Hepatic stellate cell (primary cell): ENCODE measurements around the gene CD248.
"Not testable (repeated sequence)": the region's sequence is repeated elsewhere in the genome, so short reads cannot be mapped to it uniquely, and the experiment has no call there.

Experiments used
- DNase-seq: peaks from one replicate; pipeline ENCODE4 v3.0.0; 2011; ENCODE audit warnings: low spot score

The CD248 gene

DNA sequence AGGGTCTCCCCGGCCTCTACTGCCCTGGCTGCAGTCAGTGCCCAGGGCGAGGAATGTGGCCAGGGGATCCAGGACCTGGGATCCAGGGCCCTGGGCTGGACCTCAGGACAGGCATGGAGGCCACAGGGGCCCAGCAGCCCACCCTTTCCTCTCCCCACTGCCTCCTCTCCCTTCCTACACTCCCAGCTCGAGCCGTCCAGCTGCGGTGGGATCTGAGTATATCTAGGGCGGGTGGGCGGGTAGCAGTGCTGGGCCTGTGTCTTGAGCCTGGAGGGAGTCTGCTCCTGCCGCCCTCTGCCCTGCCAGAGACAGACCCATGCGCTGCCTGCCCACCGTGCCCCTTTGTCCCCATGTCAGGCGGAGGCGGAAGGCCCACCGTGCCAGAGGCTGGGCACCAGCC is 40.2 kb downstream of the CD248 start:
- DNase-seq = not testable (repeated sequence)

DNA sequence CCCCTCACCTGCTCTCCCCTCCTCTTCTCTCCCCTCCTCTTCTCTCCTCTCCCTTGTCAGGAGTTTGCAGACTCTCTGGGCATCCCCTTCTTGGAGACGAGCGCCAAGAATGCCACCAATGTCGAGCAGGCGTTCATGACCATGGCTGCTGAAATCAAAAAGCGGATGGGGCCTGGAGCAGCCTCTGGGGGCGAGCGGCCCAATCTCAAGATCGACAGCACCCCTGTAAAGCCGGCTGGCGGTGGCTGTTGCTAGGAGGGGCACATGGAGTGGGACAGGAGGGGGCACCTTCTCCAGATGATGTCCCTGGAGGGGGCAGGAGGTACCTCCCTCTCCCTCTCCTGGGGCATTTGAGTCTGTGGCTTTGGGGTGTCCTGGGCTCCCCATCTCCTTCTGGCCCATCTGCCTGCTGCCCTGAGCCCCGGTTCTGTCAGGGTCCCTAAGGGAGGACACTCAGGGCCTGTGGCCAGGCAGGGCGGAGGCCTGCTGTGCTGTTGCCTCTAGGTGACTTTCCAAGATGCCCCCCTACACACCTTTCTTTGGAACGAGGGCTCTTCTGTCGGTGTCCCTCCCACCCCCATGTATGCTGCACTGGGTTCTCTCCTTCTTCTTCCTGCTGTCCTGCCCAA is 40.7 kb downstream of the CD248 start:
- DNase-seq = no peak

DNA sequence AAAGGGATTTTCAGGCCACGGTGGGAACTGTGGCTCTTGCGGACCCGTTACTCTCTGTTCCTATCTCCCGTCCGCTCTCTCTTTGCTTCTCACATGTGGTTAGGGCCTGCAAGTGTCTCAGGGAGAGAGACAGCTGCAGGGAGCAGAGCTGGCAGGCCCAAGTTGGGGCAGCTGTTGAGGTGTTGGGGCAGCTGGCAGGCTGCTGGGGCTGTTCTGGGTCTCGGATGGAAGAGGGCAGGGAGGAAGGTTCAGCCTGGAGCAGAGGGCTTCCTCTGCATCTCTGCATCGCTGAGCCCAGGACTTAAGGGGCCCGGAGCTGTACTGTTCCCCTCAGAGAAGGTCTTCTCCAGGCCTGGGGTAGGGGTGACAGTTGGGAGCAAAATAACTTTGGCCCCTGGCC is 41.4 kb downstream of the CD248 start:
- no peak for DNase-seq

DNA sequence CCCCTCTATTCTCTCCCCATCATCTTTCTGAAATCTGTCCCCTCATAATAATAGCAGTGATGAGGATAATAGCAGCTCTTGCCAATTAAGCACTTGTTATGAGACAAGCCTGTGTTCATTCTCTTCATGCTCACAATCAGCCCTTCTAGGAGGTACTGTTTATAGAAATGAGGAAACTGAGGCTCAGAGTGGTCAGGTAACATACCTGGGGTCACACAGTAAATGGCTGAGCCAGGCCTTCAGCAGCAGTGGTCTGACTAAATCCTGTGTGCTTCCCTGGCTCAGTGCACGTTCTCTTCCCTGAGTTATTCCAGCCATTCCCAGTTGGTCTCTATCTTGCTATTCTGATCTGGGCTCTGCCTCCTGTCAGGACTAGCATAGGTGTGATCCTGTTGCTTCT is 42.6 kb downstream of the CD248 start:
- no peak for DNase-seq

DNA sequence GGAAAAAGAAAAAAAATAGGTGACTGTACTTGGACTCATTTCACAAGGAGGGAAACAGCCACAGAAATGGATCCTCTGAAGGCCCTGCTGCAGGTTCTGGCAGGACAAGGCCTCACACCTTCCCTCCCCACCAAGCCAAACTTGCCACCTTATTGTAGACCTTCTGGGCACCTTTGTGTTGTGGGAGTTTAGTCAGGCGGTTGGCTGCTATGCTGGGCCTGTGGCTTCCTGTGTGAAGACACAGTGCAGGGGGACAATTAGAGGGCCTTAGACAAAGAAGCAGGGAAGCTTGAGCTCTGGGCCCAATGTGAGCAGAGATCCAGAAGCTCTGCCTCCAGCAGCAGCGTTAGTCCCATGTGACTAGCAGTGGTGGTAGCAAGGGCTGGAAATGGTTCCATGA is 44.2 kb downstream of the CD248 start:
- DNase-seq = no peak

DNA sequence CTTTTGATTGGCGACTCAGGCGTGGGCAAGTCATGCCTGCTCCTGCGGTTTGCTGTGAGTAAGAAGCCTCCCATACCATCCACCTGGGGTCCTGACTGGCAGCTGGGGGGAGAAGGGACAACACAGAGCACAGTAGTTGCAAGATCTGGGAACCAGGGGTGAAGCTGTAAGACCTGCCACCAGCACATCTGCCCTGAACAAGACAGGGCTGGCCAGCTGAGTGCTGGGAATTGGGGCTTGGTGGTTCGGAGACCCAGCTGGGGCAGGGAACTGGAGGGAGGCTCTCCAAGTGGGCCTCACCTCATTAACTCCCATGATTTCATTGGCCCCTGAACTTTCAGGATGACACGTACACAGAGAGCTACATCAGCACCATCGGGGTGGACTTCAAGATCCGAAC is 45.0 kb downstream of the CD248 start:
- DNase-seq = no peak

DNA sequence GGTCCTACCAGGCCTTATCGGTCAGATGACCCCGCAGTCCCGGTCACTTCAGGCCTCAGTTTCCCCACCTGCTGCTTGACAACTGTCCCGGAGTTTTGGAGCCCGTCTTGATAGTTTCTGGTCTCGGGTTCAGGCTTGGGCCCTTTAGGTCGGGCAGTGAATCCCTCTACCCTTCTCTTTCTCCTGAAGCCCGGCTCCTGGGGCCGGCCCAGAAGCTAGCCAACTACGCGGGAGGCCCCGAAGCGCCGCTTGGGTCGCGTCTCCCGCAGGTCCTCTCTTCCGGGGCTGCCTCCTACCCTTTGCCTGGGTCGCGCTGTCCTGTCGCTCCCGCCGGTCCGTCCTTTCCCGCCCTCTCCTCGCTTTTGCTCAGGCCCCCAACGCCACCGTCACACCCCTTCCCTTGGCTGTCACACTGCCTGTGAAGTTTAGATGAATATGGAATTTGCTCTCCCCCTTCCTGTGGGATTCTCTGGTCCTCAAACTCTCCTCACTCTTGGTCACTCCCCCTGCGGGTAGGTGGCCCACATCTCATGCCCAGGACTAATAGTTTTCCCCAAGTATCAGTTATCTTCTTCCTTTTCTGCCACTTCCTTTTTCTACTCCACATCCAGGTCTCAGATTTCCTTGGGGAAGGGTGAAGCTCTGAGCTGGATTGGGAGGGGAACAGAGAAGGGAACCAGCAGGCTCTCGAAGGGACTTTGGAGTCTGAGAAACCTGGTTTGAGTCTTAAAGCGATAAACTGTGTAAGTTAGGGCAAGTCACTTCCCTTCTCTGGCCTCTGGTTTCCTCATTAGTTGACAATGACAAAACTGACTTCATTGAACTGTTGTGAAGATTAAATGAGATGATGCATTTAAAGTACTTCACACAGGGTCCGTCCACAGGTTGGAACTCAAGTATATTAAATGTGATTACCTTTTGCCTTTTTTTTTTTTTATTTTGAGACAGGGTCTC is 47.6 kb downstream of the CD248 start:
- DNase-seq = peak; percentile 78

DNA sequence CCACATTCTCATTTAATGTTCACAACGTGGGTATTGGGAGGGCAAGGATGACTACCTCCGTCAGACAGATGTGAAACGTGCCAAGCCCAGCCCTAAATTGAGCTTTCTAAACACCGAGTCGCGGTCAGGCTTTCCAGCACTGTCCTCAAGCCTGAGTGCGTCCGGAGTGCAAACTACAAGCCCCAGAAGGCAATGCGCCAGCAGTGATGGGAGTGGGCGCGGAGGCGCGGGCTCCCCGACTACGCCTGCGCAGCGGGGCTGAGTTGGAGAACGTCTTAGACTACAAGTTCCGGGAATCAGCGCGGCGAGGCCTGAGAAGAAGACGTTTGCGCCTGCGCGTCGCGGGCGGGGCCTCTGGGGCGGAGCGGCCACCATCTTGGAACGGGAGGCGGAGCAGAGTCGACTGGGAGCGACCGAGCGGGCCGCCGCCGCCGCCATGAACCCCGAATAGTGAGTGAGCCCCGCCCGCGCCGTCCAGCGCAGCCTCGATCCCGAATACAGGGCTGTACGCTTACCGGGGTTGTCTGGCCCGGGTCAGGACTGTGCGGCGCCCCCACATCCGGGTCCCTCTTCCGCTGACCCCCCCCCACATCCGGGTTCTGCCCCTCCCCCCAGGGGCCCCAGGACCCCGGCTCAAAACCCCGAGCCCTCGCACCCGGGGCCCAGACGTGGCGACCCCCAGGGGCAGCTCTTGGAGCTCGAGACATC is 48.4 kb downstream of the CD248 start, which contains the start of gene RAB1B:
Gene RAB1B (plus strand): TSS at position 396 of the 708 bp plus-strand sequence. CDS start 41 bp downstream, at position 437.
- peak; percentile 99 for DNase-seq

DNA sequence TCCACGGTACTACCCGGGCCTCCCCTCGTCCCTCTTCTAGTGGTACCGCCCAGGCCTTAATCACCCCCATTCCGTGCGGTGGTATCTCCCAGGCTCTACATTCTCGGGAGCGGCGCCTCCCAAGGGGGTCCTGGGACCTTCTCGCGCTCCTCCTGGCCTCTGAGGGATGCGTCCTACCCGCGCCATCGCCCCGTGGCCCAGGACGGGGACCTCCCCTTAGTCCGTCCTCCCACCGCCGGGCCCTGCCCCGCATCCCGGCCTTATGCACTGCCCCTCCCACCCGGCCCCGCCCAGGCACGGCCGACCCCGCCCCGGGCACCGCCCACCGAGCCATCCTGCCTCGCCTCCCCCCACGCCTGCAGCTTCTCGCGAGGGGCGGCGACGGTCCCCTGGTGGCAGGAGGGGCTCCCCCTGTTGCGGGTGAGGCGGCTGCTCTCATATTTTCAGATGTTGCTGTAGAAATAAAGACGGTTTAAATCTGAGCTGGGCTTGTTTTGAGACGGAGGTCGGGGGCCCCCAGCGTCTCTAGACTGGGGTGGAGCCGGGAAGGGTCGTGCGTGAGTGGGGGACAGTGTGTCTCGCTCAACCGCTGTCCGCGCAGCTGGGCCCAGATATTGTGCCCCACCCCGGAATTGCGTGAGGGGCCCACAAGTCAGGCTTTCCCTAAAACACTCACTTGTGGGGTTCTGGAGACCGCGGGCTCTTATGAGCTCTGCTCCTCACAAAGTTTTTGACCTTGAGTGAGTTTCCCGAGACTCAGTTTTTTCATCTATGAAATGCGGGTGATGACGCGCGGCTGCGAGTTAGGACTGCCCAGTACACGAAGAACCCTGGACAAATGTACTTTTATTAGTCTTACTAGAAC is 49.2 kb downstream of the CD248 start:
- peak; percentile 94 for DNase-seq

DNA sequence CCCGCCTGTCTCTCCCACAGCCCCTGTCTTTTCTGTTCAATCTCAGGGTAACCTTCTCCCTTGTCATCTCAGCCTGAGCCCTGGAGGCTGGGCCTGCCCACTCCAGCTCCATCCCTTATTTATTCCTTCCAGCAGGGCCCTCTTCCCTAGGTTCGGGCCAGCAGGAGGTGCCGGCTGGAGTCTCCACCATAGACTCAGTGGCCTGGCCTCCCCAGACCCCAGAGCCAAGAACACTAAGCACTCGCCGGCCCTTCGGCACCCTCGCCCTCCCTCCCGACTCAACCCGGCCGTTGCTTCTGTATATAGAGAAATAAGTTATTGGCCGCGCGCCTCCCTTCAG is 49.8 kb downstream of the CD248 start:
- DNase-seq = no peak

DNA sequence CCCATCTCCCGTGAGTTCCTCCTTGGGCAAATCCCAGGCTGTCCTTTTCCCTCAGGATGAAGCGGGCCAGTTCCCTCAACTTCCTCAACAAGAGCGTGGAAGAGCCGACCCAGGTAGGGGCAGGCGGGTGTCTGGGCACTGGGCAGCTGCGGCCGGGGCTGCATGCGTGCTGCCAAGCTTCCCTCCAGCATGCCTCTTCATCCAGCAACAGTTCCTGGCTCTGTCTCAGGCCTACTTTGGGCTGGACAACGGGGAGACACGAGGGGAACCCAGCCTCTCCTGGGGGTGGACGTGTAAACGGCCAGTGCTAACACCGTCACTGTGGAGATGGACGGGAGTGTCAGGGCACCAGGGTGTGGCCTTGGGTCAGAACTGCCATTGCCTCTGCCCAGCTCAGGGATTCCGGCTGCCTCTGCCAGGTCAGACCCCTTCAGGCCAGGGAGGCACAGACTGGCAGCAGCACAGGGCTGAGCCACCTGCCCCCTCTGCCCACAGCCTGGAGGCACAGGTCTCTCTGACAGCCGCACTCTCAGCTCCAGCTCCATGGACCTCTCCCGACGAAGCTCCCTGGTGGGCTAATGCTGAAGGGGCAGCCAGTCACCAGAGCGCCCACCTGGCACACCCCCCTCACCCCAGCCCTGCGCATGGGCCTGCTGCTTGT is 50.3 kb downstream of the CD248 start:
- DNase-seq = no peak

DNA sequence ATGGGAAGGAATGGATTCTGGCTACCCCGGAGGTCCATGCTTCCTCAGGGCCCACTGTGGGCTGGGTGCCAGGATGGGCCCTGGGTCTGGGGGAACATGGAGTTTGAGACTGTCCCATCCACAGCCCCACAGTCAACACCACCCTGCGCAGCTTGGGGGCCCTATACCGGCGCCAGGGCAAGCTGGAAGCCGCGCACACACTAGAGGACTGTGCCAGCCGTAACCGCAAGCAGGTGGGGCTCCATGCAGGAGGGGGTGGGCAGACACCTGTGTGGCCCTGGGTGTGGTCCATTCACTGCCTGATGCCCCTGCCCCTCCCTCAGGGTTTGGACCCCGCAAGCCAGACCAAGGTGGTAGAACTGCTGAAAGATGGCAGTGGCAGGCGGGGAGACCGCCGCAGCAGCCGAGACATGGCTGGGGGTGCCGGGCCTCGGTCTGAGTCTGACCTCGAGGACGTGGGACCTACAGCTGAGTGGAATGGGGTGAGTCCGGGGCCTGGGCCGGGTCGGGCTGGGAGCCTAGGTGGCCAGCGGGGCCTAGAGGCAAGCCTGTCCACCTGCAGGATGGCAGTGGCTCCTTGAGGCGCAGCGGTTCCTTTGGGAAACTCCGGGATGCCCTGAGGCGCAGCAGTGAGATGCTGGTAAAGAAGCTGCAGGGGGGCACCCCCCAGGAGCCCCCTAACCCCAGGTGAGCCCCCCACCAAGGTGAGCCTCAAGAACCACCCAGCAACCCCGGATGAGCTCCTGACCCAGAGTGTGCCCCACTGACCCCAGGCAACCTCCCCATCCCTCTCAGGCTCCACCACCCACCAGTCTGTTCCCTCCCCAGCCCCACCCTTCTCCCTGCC is 51.1 kb downstream of the CD248 start:
- DNase-seq = no peak

DNA sequence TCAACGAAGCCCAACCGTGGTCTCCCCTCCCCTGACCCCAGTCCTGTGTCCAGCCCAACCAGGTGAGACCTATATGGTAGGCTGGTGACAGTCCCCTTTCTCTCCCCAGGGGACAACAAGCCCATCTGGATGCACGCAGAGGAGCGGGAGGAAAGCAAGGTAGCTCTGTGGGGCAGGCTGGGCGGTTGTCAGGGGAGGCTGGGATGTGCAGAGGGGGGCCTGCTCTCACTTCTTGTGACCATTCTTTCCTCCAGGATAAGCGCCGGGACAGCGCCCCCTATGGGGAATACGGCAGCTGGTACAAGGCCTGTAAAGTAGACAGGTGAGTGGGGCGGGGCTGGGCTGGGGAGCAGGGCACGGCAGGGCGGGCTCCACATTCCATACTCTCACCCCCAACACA is 51.9 kb downstream of the CD248 start:
- DNase-seq = no peak
